HL-60 (cell line): ENCODE data around the gene ADPRH.

Source experiments
- DNase-seq, 2 experiments: peaks; one replicate each; pipeline ENCODE4 v3.0.0-alpha.2; 2010 to 2020; ENCODE audit warnings: low read depth in 1 of 2, low spot score in 1 of 2
- H3K27ac ChIP-seq: fragments of 250-450 bp; sonication (Bioruptor Pico); replicated peaks from 2 replicates; pipeline ENCODE4 v1.5.1; 2020; ENCODE audit warnings: mild to moderate bottlenecking, moderate library complexity
- H3K27me3 ChIP-seq: fragments of 250-450 bp; sonication (Bioruptor Pico); 2 replicates; pipeline ENCODE4 v1.5.1; 2021; ENCODE audit warnings: mild to moderate bottlenecking, moderate library complexity; ENCODE audit not compliant: insufficient read depth, poor library complexity, severe bottlenecking
- H3K4me3 ChIP-seq: replicated peaks from 2 replicates; pipeline ENCODE4 v1.5.1; 2011; ENCODE audit warnings: mild to moderate bottlenecking, control low read depth, low read length; ENCODE audit not compliant: insufficient read depth
- GABPA ChIP-seq: IDR thresholded peaks from 2 replicates; pipeline ENCODE4 v1.6.1; 2012; ENCODE audit warnings: low read depth
- POLR2AphosphoS5 ChIP-seq: IDR thresholded peaks from 2 replicates; pipeline ENCODE4 v1.6.1; 2012; ENCODE audit warnings: low read depth
- REST ChIP-seq: IDR thresholded peaks from 2 replicates; pipeline ENCODE4 v1.6.1; 2012; ENCODE audit warnings: low read depth; ENCODE audit not compliant: insufficient replicate concordance
- SPI1 ChIP-seq: IDR thresholded peaks from 2 replicates; pipeline ENCODE4 v1.6.1; 2012; ENCODE audit warnings: low read depth, mild to moderate bottlenecking, borderline replicate concordance
- TF ChIP-seq, protein P1 (sequence below): IDR thresholded peaks from one replicate; pipeline ENCODE4 v1.5.1; 2011; ENCODE audit warnings: low read length, control low read depth, inconsistent platforms; ENCODE audit not compliant: insufficient read depth

Gene ADPRH

DNA sequence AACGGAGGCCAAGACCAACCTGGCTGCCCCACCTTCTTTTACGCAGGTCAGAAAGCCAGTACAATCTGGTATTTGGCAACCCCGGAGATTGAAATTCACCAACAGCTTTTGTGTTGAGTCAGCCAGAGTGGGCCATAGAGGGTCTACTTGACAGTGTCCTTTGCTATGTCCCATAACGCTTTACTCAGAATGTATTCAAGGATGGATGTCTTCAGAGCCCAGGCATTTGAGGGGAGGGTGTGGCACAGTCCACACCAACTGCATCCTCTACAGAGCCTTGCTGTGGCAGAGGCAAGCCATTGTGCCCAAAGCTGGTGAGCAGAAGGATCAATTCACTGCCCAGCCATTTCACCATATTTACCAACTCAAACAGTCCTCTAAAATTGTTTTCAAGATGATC is 36.8 kb downstream of the ADPRH start:
- H3K27ac ChIP-seq = no peak overlapping the region
- no peak for DNase-seq
- H3K4me3 ChIP-seq = no peak overlapping the region
- no peak for TF ChIP-seq SPI1
- no peak for TF ChIP-seq GABPA
- TF ChIP-seq REST = no peak
- TF ChIP-seq POLR2AphosphoS5 = no peak
- TF ChIP-seq, protein P1, sequence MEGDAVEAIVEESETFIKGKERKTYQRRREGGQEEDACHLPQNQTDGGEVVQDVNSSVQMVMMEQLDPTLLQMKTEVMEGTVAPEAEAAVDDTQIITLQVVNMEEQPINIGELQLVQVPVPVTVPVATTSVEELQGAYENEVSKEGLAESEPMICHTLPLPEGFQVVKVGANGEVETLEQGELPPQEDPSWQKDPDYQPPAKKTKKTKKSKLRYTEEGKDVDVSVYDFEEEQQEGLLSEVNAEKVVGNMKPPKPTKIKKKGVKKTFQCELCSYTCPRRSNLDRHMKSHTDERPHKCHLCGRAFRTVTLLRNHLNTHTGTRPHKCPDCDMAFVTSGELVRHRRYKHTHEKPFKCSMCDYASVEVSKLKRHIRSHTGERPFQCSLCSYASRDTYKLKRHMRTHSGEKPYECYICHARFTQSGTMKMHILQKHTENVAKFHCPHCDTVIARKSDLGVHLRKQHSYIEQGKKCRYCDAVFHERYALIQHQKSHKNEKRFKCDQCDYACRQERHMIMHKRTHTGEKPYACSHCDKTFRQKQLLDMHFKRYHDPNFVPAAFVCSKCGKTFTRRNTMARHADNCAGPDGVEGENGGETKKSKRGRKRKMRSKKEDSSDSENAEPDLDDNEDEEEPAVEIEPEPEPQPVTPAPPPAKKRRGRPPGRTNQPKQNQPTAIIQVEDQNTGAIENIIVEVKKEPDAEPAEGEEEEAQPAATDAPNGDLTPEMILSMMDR = no peak
- H3K27me3 ChIP-seq = no peaks in the 10 kb centered on the region

DNA sequence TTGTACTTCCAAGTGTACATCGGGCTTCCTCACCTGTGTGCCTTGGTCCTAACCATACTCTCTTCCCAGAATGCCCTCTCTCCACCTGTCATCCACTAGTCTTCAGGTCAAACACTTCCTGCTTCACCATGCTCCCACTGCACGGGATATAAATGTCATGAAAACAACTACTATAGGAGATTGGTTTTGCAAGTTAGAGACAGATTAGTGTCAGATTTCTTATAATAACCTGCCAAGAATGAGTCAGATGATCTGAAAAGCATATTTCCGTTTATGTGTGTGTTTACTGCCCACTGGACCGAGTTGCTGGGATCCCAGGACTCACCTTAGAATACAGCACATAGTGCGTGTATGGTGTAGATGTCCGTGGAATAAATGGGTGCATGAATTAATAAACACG is 39.8 kb downstream of the ADPRH start:
- TF ChIP-seq REST = no peak
- no peak for TF ChIP-seq POLR2AphosphoS5
- TF ChIP-seq, protein P1 = no peak
- TF ChIP-seq GABPA = no peak
- no peak for TF ChIP-seq SPI1
- Histone ChIP-seq H3K4me3 (no peak overlapping the region), H3K27me3 (no peaks in the 10 kb centered on the region), H3K27ac (no peak overlapping the region)
- no peak for DNase-seq

DNA sequence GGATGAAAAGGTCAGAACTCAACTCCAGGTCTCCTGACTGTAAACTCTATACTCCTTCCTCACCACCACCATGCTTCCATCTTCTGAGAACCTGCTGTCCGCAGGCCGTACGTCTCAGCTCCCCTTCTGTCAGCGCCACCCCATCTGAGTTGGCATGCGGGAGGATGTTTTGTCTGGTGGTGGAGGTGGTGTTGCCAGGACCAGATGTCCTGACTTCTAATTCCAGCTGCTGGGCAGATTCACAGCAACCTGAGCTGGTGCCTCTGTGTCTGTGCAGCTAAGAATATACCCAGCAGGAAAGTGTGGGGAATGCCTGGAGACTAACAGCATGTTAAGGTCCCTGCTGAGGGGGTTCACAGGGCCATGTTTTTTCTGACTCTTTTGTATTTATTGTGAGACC is 41.6 kb downstream of the ADPRH start:
- no peaks in the 10 kb centered on the region for H3K27me3 ChIP-seq
- H3K4me3 ChIP-seq = no peak overlapping the region
- TF ChIP-seq, protein P1 = no peak
- TF ChIP-seq SPI1 (no peak), POLR2AphosphoS5 (no peak), REST (no peak), GABPA (no peak)
- no peak overlapping the region for H3K27ac ChIP-seq
- DNase-seq = no peak
